Colonic mucosa (tissue), 4 donors: ENCODE measurements around the gene MAU2. TPM values are rescaled to one million over a fixed set of nuclear protein-coding genes. Genes with fewer than 3 reads are reported as not detected.

Source experiments
- DNase-seq: peaks from one replicate; pipeline ENCODE4 v3.0.0-alpha.2; 2020
- H3K27ac ChIP-seq: fragments of 200-600 bp; one replicate; pipeline ENCODE4 v1.8.0; 2021
- H3K27me3 ChIP-seq: fragments of 200-600 bp; one replicate; pipeline ENCODE4 v1.8.0; 2021
- H3K36me3 ChIP-seq: fragments of 200-600 bp; one replicate; pipeline ENCODE4 v1.8.0; 2021
- H3K4me1 ChIP-seq: fragments of 200-600 bp; one replicate; pipeline ENCODE4 v1.8.0; 2021; ENCODE audit warnings: mild to moderate bottlenecking
- H3K4me3 ChIP-seq: fragments of 200-600 bp; one replicate; pipeline ENCODE4 v1.8.0; 2021
- H3K9ac ChIP-seq, 2 donors: one replicate each; pipeline ENCODE4 v1.7.0; 2013; ENCODE audit warnings: control low read depth in 2 of 2, low read depth in 2 of 2, low read length in 2 of 2
- H3K9me3 ChIP-seq: fragments of 200-600 bp; one replicate; pipeline ENCODE4 v1.8.0; 2021
- intact Hi-C: fragments of 100-400 bp; cut with DNase I; formaldehyde crosslinking; loops from one replicate; pipeline ENCODE4 v1.14.1; 2022
- total RNA-seq, 2 donors: library from RNA; stranded (reverse); fragmentation: NEBNext Ultra II Directional in 1 of 2; extraction: Animal tissue kit (Norgen Biotek cat#: 25700) in 1 of 2; gene quantifications; one replicate each; pipeline ENCODE4 v1.2.1, GENCODE V29; 2021
- TF ChIP-seq, protein P1 (sequence below): fragments of 200-600 bp; IDR thresholded peaks from one replicate; pipeline ENCODE4 v1.8.0; 2022; ENCODE audit warnings: antibody characterized with exemption, mild to moderate bottlenecking
- donor health status: healthy.
- donor health status: DM: no; HTN: no; CAD: no.
- donor health status: DM: no; HTN: no; CAD: no.

The MAU2 gene, protein sequence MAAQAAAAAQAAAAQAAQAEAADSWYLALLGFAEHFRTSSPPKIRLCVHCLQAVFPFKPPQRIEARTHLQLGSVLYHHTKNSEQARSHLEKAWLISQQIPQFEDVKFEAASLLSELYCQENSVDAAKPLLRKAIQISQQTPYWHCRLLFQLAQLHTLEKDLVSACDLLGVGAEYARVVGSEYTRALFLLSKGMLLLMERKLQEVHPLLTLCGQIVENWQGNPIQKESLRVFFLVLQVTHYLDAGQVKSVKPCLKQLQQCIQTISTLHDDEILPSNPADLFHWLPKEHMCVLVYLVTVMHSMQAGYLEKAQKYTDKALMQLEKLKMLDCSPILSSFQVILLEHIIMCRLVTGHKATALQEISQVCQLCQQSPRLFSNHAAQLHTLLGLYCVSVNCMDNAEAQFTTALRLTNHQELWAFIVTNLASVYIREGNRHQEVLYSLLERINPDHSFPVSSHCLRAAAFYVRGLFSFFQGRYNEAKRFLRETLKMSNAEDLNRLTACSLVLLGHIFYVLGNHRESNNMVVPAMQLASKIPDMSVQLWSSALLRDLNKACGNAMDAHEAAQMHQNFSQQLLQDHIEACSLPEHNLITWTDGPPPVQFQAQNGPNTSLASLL
- total RNA-seq = 10 to 100 TPM; 33.5 to 56.7 TPM

DNA sequence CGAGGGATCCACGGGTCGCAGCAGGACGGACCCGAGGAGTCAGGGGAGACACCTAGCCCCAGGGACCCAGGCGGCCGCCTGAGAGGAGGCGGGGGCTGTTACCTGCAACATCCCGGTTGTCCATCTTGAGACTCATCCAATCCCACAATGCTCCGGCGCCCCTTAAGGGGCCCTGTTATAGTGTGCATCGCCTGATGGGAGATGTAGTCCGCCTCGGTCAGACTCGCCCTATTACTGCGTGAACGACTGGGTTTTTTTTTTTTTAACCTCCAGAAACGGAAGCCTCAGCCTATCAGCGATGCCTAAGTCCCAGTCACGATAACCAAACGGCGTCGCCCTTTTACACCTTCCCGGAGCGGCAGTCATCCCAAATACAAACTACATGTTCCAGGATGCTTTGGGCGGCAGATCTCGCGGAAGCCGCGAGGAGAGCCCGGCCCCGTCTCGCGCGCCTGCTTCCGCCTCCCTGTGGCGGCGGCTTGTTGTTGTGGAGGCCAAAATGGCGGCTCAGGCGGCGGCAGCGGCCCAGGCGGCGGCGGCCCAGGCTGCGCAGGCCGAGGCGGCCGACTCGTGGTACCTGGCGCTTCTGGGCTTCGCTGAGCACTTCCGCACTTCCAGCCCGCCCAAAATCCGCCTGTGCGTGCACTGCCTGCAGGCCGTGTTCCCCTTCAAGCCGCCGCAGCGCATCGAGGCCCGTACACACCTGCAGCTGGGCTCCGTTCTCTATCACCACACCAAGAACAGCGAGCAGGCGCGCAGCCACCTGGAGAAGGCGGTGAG, at the start of gene MAU2, which contains the start of gene SUGP1:
MAU2 (plus strand) TSS at position 469 of the 780 bp plus-strand sequence; CDS start at position 500, 31 bp downstream.
SUGP1 (minus strand) TSS at position 149 of the 780 bp plus-strand sequence; CDS start at position 136, 13 bp downstream.
- peak within 1 kb of the TSS; percentile 76 for H3K27ac ChIP-seq
- TF ChIP-seq, protein P1, sequence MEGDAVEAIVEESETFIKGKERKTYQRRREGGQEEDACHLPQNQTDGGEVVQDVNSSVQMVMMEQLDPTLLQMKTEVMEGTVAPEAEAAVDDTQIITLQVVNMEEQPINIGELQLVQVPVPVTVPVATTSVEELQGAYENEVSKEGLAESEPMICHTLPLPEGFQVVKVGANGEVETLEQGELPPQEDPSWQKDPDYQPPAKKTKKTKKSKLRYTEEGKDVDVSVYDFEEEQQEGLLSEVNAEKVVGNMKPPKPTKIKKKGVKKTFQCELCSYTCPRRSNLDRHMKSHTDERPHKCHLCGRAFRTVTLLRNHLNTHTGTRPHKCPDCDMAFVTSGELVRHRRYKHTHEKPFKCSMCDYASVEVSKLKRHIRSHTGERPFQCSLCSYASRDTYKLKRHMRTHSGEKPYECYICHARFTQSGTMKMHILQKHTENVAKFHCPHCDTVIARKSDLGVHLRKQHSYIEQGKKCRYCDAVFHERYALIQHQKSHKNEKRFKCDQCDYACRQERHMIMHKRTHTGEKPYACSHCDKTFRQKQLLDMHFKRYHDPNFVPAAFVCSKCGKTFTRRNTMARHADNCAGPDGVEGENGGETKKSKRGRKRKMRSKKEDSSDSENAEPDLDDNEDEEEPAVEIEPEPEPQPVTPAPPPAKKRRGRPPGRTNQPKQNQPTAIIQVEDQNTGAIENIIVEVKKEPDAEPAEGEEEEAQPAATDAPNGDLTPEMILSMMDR = no peak
- peaks cover 3% of the 10 kb centered on the region for H3K4me1 ChIP-seq
- no peaks in the 10 kb centered on the region for H3K36me3 ChIP-seq
- DNase-seq = peak; percentile 90
- H3K27me3 ChIP-seq = no peaks in the 10 kb centered on the region
- peak within 1 kb of the TSS; percentile 92 to 100 for H3K9ac ChIP-seq
- no peaks in the 10 kb centered on the region for H3K9me3 ChIP-seq
- intact Hi-C loops = no loop called here
- H3K4me3 ChIP-seq = peak within 1 kb of the TSS; percentile 97

DNA sequence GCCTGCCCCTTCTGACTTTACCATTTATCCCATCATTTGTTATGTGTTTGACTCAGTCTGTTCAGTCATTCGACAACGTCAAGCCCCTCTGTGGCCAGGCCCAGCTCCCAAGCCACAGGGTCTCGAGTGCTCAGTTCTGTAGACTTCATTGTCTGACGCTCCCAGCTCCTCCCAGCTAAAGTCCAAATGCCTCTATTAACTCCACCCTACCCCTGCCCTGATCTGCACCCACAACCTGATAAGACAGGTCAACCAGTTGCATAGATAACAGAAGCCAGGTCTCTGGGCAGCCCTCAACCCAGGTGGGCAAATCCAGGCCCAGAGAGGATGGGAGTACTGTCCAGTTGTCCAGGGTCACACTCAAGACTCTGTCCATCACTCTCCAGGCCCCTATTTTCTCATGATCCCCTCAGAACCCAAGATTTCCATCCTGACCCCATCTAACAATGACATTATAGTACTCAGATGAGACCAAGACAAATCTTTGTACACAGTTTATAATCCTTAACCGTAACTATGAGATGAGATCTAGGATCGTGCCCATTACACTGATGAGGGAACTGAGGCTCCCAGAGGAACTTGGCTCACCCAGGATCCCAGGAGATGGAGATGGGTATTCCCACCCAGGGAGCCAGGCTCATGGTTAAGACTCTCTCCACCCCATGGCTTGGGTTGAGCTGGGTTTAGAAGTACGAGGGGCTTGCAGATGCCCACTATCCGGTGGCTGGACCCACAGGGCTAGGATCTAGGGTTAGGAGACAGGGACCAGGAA, 48.6 kb upstream of the MAU2 start:
- intact Hi-C loops = no loop called here
- Histone ChIP-seq H3K9me3 (no peaks in the 10 kb centered on the region), H3K9ac (no peak overlapping the region), H3K36me3 (no peaks in the 10 kb centered on the region), H3K27ac (no peak overlapping the region), H3K4me1 (no peaks in the 10 kb centered on the region), H3K4me3 (no peak overlapping the region), H3K27me3 (no peaks in the 10 kb centered on the region)
- TF ChIP-seq, protein P1 = no peak
- no peak for DNase-seq

DNA sequence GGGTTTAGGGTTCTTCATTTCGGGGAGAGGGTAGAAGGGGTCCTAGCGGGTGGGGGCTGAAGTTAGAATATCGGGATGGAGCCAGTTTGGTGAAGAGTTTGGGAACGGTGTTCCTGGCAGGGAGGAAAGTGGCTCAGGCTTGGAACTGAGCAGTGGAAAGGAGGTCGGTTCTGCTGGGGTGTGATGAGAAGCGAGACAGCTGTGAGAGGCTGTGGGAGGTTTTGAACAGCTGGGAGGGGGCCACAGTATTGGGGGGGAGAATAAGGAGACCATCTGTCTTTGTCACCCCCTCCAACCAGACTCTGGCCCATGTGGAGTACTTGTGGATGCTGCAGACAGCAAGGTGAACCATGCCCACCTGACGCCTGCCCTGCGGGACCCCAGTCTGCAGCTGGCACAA, 46.5 kb upstream of the MAU2 start:
- Histone ChIP-seq H3K4me1 (no peaks in the 10 kb centered on the region), H3K4me3 (no peak overlapping the region), H3K9me3 (no peaks in the 10 kb centered on the region), H3K27ac (no peak overlapping the region), H3K36me3 (peaks cover 2% of the 10 kb centered on the region), H3K9ac (no peak overlapping the region), H3K27me3 (no peaks in the 10 kb centered on the region)
- intact Hi-C loops = no loop called here
- no peak for DNase-seq
- TF ChIP-seq, protein P1 = no peak

DNA sequence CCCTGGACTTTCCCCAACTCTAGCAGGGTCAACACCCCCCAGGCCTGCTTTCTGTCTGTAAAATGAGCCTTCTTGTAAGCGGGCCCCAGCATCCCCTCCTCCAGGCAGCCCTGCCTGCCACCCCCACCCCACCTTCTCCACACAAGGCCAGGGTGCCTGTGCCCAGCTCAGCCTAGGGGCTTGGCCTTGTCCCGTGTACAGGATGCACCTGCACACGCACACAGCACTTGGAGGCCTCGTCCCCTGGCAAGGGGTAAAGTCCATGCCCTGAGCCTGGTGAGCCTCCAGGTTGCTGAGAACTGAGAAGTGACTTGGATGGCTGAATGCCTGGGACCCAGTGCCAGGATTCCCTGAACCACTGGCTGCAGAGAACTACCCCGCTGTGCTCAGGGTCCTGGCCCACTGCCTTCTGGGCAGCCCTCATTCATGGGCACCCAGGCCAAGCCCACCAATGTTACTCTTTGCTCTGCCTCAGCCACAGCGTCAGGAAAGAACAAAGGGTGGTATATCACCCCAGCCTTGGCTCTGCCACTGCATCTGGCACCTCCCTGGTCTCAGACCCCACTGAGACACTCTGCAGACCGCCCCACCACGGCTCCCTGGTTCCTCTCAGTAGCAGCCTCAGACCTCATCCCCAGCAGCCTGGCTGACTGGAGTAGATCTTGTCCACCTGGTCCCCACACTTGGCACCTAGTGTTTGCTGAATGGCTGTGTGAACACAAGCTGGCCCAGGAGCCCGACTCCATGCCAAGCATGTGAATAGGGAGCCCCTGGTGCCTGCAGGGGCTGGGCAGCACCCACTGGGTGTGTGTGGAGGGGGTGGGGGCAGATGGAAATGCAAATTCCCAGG, 45.7 kb upstream of the MAU2 start:
- peaks cover 8% of the 10 kb centered on the region for H3K36me3 ChIP-seq

More for the DNA sequence above, 45.7 kb upstream of the MAU2 start:
- H3K4me3 ChIP-seq = no peak overlapping the region
- TF ChIP-seq, protein P1 = no peak
- H3K9me3 ChIP-seq = no peaks in the 10 kb centered on the region
- intact Hi-C loops = no loop called here
- no peak overlapping the region for H3K27ac ChIP-seq
- no peak overlapping the region for H3K9ac ChIP-seq
- no peaks in the 10 kb centered on the region for H3K27me3 ChIP-seq
- no peaks in the 10 kb centered on the region for H3K4me1 ChIP-seq
- DNase-seq = no peak
